Peyer's patch (tissue), 4 donors: ENCODE data around the gene SLC9A3.

Experiments used
- POLR2A ChIP-seq, 2 donors: fragments of 450-650 bp; IDR thresholded peaks; one replicate each; pipeline ENCODE4 v1.5.1; 2017; ENCODE audit warnings: antibody characterized with exemption in 2 of 2, mild to moderate bottlenecking in 2 of 2, moderate library complexity in 2 of 2
- TF ChIP-seq, protein P1 (sequence below), 6 experiments: fragments of 450-650 bp in 4 of 6; fragments of 200-600 bp in 2 of 6; sonication (generic) in 1 of 6; IDR thresholded peaks; one replicate each; pipeline ENCODE4 v1.5.1; 2017 to 2019; ENCODE audit warnings: antibody characterized with exemption in 6 of 6, mild to moderate bottlenecking in 3 of 6, moderate library complexity in 1 of 6

DNA sequence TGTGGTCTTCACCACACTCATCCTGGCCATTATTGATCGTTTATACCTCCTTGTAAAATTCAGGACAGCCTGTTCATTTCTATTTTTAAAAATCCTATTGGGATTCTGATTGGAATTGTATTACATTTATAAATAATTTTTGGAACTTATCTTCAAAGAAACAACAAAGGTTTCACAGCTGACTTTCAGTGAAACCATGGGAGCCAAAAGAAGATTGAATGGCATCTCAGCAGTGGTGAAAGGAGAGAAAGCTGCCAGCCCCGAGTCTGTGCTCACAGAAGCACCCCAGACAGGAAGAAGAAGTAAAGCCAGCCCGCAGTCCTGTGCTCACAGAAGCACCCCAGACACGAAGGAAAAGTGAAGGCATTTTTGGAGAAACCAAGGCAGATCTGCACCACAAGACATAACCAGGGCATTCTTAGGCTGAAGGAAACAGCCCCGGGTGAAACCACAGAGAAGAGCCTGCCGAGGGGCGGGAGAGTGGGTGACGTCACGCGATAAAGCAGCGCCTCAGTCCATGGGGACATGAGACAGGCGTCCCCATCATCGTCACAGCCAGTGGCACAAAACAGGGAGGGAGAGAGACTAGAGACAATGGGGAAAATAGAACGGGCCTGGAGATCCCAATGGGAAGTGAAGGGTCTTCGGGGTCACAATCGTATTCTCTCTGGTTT lies 42.5 kb upstream of the SLC9A3 start:
- TF ChIP-seq, protein P1, sequence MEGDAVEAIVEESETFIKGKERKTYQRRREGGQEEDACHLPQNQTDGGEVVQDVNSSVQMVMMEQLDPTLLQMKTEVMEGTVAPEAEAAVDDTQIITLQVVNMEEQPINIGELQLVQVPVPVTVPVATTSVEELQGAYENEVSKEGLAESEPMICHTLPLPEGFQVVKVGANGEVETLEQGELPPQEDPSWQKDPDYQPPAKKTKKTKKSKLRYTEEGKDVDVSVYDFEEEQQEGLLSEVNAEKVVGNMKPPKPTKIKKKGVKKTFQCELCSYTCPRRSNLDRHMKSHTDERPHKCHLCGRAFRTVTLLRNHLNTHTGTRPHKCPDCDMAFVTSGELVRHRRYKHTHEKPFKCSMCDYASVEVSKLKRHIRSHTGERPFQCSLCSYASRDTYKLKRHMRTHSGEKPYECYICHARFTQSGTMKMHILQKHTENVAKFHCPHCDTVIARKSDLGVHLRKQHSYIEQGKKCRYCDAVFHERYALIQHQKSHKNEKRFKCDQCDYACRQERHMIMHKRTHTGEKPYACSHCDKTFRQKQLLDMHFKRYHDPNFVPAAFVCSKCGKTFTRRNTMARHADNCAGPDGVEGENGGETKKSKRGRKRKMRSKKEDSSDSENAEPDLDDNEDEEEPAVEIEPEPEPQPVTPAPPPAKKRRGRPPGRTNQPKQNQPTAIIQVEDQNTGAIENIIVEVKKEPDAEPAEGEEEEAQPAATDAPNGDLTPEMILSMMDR (IDR thresholded peaks at IDR 0.05): no peak
- TF ChIP-seq POLR2A (IDR thresholded peaks at IDR 0.05): no peak
